ENCODE results near the gene STXBP5L.
"Not testable (repeated sequence)": the region's sequence is repeated elsewhere in the genome, so short reads cannot be mapped to it uniquely, and the experiment has no call there.

STXBP5L gene

DNA sequence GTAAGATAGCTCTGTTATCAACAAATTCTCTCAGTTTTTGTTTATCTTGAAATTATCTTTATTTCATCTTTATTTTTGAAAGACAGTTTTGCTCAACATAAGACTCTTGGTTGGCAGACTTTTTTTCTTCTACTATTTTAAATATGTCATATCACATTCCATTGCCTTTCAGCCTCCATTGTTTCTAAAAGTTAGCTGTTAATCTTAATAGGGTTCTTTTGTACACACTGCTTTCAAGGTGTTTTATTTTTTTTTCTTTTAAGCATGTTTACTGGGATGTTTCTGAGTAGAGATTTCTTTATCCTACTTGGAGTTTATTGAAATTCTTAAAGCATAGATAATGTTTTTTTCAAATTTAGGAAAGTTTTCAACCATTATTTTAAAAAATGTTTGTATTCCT, 294.6 kb downstream of the STXBP5L start:
- Histone ChIP-seq H3K9me3 (ENCODE audit: control insufficient read depth, insufficient read depth, low read length) (no peaks in the 10 kb centered on the region), H3K27me3 (ENCODE audit: control insufficient read depth, insufficient read depth, low read length) (no peaks in the 10 kb centered on the region), H3K27ac (ENCODE audit: low read length) (no peak overlapping the region), H3K4me1 (ENCODE audit: control insufficient read depth, insufficient read depth, low read length) (no peaks in the 10 kb centered on the region), H3K36me3 (ENCODE audit: control insufficient read depth, insufficient read depth, low read length) (no peaks in the 10 kb centered on the region), H3K4me3 (ENCODE audit: low read length) (no peak overlapping the region)
- no peak for DNase-seq (ENCODE audit: low read depth, low spot score)

DNA sequence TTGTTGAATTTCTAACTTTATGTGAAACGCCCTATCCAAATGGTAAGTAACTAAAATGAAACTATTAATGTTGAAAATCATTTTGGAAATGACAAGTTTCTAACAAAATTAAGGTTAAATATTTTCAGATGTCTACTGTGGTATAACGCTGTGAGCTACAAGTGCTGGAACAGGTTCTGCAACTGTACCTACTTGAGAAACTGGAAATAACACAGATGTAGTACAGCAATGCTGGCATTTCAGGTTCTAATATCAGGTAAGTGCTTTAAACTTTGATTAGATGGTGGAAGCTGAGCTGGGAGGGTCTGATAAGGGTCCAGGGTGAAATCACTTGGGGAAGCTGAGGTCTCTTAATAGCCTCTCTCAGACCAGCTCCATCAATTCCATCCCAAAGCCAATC, 315.1 kb downstream of the STXBP5L start:
- Histone ChIP-seq H3K27me3 (ENCODE audit: control insufficient read depth, insufficient read depth, low read length) (no peaks in the 10 kb centered on the region), H3K27ac (ENCODE audit: low read length) (no peak overlapping the region), H3K9me3 (ENCODE audit: control insufficient read depth, insufficient read depth, low read length) (no peaks in the 10 kb centered on the region), H3K4me3 (ENCODE audit: low read length) (no peak overlapping the region), H3K36me3 (ENCODE audit: control insufficient read depth, insufficient read depth, low read length) (no peaks in the 10 kb centered on the region), H3K4me1 (ENCODE audit: control insufficient read depth, insufficient read depth, low read length) (no peaks in the 10 kb centered on the region)
- WGBS (ENCODE audit: insufficient coverage, insufficient read length) = no CpG with 5 or more reads among the region's 2 CpGs
- DNase-seq (ENCODE audit: low read depth, low spot score) = no peak

DNA sequence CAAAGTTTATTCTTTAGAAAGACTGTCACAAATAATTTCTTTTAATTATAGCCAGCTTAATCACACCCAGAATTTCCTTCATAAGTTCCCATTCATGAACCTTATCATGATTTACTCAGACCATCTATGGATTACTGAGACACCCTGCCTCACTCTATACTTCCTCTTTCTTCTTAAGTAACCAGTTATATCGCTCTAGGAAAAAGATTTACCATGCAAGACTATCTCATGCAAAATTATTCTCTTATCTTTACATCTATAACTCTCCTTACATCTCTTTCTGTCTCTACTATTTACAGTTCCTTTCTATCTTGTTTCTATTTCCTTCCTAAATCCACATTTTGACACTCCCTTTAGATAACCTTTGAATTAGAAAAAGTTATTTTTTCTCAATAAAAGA, 321.0 kb downstream of the STXBP5L start:
- WGBS (ENCODE audit: insufficient coverage, insufficient read length) = no CpG with 5 or more reads among the region's 1 CpG
- DNase-seq (ENCODE audit: low read depth, low spot score) = no peak
- no peaks in the 10 kb centered on the region for H3K9me3 ChIP-seq (ENCODE audit: control insufficient read depth, insufficient read depth, low read length)
- H3K4me3 ChIP-seq (ENCODE audit: low read length) = no peak overlapping the region
- H3K27me3 ChIP-seq (ENCODE audit: control insufficient read depth, insufficient read depth, low read length) = no peaks in the 10 kb centered on the region
- H3K27ac ChIP-seq (ENCODE audit: low read length) = no peak overlapping the region
- H3K36me3 ChIP-seq (ENCODE audit: control insufficient read depth, insufficient read depth, low read length) = no peaks in the 10 kb centered on the region
- H3K4me1 ChIP-seq (ENCODE audit: control insufficient read depth, insufficient read depth, low read length) = no peaks in the 10 kb centered on the region

DNA sequence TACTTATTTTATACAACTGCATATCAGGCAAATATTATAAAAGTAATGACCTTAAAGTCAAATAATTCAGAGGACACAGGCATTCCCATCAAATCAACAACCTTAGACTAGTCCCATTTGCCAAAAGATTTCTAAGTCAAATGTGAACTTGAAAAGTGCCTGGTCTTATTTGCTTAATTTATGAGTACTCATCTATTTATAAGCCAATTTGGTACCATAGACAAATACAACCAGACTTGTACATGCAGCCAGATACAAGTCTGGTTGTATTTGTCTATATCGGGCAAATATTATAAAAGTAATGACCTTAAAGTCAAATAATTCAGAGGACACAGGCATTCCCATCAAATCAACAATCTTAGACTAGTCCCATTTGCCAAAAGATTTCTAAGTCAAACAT, 322.2 kb downstream of the STXBP5L start:
- H3K27ac ChIP-seq (ENCODE audit: low read length); H3K4me3 ChIP-seq (ENCODE audit: low read length); H3K9me3 ChIP-seq (ENCODE audit: control insufficient read depth, insufficient read depth, low read length); H3K4me1 ChIP-seq (ENCODE audit: control insufficient read depth, insufficient read depth, low read length); DNase-seq (ENCODE audit: low read depth, low spot score); H3K36me3 ChIP-seq (ENCODE audit: control insufficient read depth, insufficient read depth, low read length); H3K27me3 ChIP-seq (ENCODE audit: control insufficient read depth, insufficient read depth, low read length): not testable (repeated sequence)
- no CpG with 5 or more reads among the region's 1 CpG for WGBS (ENCODE audit: insufficient coverage, insufficient read length)

DNA sequence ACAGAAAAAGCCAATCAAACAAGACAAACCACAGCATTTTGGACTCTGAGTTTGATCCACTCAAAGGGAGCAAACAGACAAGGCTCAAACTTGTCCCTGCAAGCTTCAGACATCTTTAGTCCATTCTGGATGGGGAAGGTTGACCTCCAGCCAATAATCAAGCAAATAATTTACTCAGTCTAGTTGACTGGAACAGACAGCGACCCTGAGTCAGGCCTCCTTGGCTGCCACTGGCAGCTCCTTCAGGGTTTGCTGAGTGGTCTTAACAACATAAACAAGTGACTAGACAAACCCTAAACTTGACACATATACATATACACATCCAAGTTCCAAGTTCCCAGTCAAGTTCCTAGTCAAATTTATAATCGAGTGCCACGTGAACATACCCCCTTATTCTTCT, 323.9 kb downstream of the STXBP5L start:
- no peak for DNase-seq (ENCODE audit: low read depth, low spot score)
- Histone ChIP-seq H3K36me3 (ENCODE audit: control insufficient read depth, insufficient read depth, low read length) (no peaks in the 10 kb centered on the region), H3K9me3 (ENCODE audit: control insufficient read depth, insufficient read depth, low read length) (no peaks in the 10 kb centered on the region), H3K4me1 (ENCODE audit: control insufficient read depth, insufficient read depth, low read length) (no peaks in the 10 kb centered on the region), H3K27me3 (ENCODE audit: control insufficient read depth, insufficient read depth, low read length) (no peaks in the 10 kb centered on the region), H3K4me3 (ENCODE audit: low read length) (no peak overlapping the region), H3K27ac (ENCODE audit: low read length) (no peak overlapping the region)
- no CpG with 5 or more reads among the region's 3 CpGs for whole genome bisulfite sequencing (ENCODE audit: insufficient coverage, insufficient read length)

DNA sequence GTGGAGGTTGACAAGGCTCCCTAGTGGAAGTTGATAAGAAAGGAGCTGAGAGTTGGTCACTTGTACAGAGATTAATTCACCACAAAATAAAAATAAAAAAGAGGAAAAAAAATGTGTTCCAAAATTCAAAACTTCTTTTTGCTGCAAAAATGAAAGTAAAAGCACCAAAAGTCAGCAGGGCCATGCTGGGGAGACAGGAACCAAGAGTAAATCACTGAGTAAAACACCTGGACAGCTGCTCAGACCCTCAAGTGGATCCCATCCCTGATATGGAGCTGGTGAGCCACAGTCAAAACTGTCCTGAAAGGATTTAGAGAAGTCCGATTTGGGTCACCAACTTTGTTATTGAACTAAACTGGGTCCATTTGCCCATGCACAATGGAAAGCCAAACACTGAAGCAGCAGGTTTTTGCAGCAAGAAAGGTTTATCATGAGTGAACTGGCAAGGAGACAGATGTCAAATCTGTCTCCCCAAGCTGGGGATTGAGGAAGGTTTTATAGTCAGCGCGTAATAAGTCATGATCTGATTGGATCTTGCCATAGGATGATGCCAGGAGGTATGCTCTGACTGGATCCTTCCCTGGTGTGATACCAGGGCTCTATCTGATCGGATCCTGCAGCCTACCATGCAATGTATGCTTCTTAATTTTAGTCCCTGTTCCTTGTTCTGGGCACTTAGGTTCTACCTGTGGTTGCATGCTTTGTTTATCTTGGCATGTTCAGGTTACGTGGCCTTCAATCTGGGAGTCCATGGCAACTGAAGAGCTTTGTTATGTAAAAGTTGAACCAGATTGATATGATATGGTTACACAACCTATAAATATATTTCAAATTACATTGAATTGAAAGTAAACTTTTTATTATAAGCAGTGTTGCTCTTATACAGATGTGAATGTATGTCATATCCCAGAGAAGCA, 324.6 kb downstream of the STXBP5L start:
- Histone ChIP-seq H3K4me3 (ENCODE audit: low read length) (no peak overlapping the region), H3K36me3 (ENCODE audit: control insufficient read depth, insufficient read depth, low read length) (no peaks in the 10 kb centered on the region), H3K9me3 (ENCODE audit: control insufficient read depth, insufficient read depth, low read length) (no peaks in the 10 kb centered on the region), H3K27me3 (ENCODE audit: control insufficient read depth, insufficient read depth, low read length) (no peaks in the 10 kb centered on the region), H3K27ac (ENCODE audit: low read length) (no peak overlapping the region), H3K4me1 (ENCODE audit: control insufficient read depth, insufficient read depth, low read length) (no peaks in the 10 kb centered on the region)
- DNase-seq (ENCODE audit: low read depth, low spot score) = no peak
- WGBS (ENCODE audit: insufficient coverage, insufficient read length) = no CpG with 5 or more reads among the region's 5 CpGs

DNA sequence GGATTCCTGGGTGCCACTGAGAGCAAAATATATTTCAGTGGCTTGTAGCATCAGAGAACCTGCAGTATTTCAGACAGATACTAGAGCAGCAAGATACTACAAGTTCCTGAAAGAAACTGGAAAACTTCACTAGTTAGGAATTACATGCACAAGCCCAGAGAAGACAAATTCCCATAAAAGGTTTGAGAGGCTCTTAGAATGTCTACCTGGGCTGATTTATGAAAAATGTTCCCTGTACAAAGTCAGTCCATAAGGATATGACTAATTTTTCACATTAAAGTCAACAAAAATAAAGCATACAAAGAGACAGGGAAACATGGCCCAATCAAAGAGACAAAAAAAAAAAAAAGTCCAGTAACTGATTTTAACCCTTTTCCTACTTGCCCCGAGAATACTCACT, 335.2 kb downstream of the STXBP5L start:
- no peaks in the 10 kb centered on the region for H3K9me3 ChIP-seq (ENCODE audit: control insufficient read depth, insufficient read depth, low read length)
- H3K4me3 ChIP-seq (ENCODE audit: low read length) = no peak overlapping the region
- no peaks in the 10 kb centered on the region for H3K4me1 ChIP-seq (ENCODE audit: control insufficient read depth, insufficient read depth, low read length)
- DNase-seq (ENCODE audit: low read depth, low spot score) = no peak
- no peak overlapping the region for H3K27ac ChIP-seq (ENCODE audit: low read length)
- no peaks in the 10 kb centered on the region for H3K27me3 ChIP-seq (ENCODE audit: control insufficient read depth, insufficient read depth, low read length)
- no CpG with 5 or more reads among the region's 1 CpG for WGBS (ENCODE audit: insufficient coverage, insufficient read length)
- no peaks in the 10 kb centered on the region for H3K36me3 ChIP-seq (ENCODE audit: control insufficient read depth, insufficient read depth, low read length)

DNA sequence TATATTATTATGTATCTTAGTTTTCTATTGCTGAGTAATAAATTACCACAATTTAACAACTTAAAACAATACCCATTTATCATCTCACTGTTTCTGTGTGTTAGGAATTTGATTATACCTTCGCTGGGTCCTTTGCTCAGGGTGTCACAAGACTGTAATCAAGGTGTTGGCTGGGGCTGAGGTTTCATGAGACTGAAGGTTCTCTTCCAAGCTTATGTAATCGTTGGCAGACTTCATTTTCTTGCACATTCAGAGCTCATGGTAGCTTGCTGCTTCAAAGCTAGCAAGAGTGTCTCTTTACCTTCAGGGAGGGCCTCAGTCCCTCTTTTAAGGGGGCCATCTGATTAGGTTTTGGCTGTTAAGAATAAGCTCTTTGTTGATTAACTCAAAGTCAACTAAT, 344.7 kb downstream of the STXBP5L start:
- no peaks in the 10 kb centered on the region for H3K36me3 ChIP-seq (ENCODE audit: control insufficient read depth, insufficient read depth, low read length)
- no peak overlapping the region for H3K27ac ChIP-seq (ENCODE audit: low read length)
- no peaks in the 10 kb centered on the region for H3K27me3 ChIP-seq (ENCODE audit: control insufficient read depth, insufficient read depth, low read length)
- WGBS (ENCODE audit: insufficient coverage, insufficient read length) = no CpG with 5 or more reads among the region's 2 CpGs
- no peak overlapping the region for H3K4me3 ChIP-seq (ENCODE audit: low read length)
- H3K9me3 ChIP-seq (ENCODE audit: control insufficient read depth, insufficient read depth, low read length) = no peaks in the 10 kb centered on the region
- no peak for DNase-seq (ENCODE audit: low read depth, low spot score)
- no peaks in the 10 kb centered on the region for H3K4me1 ChIP-seq (ENCODE audit: control insufficient read depth, insufficient read depth, low read length)

DNA sequence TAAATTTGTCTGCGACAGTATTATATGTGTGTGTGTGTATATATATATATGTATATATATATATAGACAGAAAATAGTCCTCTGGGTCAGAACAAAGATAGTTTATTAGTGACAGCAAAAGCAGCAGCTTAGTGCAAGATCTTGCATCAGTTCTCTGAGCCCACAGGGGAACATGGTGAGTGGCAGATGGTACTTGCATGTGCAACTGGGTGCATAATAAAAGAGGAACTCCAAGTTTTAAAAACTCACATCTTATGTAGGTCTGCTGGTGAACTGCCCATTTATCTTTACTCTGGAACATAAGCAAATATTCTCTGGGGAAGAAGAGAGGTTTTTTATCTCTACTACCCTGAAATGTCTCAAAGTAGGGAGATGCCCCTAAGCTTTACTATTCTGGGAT, 361.4 kb downstream of the STXBP5L start:
- H3K9me3 ChIP-seq (ENCODE audit: control insufficient read depth, insufficient read depth, low read length) = no peaks in the 10 kb centered on the region
- WGBS (ENCODE audit: insufficient coverage, insufficient read length) = no CpG with 5 or more reads among the region's 1 CpG
- no peaks in the 10 kb centered on the region for H3K4me1 ChIP-seq (ENCODE audit: control insufficient read depth, insufficient read depth, low read length)
- no peak overlapping the region for H3K27ac ChIP-seq (ENCODE audit: low read length)
- H3K27me3 ChIP-seq (ENCODE audit: control insufficient read depth, insufficient read depth, low read length) = no peaks in the 10 kb centered on the region
- DNase-seq (ENCODE audit: low read depth, low spot score) = no peak
- no peaks in the 10 kb centered on the region for H3K36me3 ChIP-seq (ENCODE audit: control insufficient read depth, insufficient read depth, low read length)
- no peak overlapping the region for H3K4me3 ChIP-seq (ENCODE audit: low read length)

DNA sequence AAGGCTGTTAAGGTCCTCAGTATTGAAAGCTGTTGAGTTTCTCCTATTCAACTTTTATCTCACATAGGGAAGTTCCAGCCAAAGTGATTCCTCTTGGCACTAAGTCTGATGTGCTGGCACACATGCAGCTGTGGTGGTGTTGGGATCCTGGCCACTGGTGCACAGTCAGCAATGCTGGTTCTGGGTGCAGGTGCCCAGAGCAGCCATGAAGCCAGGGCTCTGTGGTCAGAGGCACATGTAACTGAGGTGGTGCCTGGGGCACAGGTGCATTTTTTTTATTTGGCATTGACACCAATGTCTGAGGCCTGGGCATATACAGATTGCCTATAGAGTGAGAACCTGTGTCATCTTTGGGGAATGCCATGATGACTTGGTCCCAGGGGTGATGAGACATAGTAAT, 366.4 kb downstream of the STXBP5L start:
- Histone ChIP-seq H3K27me3 (ENCODE audit: control insufficient read depth, insufficient read depth, low read length) (no peaks in the 10 kb centered on the region), H3K27ac (ENCODE audit: low read length) (no peak overlapping the region), H3K4me3 (ENCODE audit: low read length) (no peak overlapping the region), H3K4me1 (ENCODE audit: control insufficient read depth, insufficient read depth, low read length) (no peaks in the 10 kb centered on the region), H3K9me3 (ENCODE audit: control insufficient read depth, insufficient read depth, low read length) (no peaks in the 10 kb centered on the region), H3K36me3 (ENCODE audit: control insufficient read depth, insufficient read depth, low read length) (no peaks in the 10 kb centered on the region)
- DNase-seq (ENCODE audit: low read depth, low spot score) = no peak

DNA sequence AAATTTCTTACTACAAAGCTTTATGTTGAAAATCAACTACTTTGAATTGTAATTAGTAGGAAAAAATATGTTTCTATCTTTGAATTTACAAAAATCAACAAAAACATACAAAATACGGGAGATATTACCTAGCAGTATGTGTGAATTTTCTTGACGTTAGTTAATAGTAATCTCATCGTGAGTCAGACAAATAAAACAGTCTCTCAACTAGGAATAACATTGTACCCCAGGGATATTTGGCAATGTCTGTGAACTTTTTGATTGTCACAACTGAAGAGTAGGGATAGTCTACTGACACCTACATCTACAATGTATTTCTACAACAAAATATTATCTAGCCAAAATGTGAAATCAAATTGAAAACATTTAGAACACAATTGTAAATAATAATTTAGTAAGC, 387.4 kb downstream of the STXBP5L start:
- WGBS (ENCODE audit: insufficient coverage, insufficient read length) = no CpG with 5 or more reads among the region's 3 CpGs
- Histone ChIP-seq H3K9me3 (ENCODE audit: control insufficient read depth, insufficient read depth, low read length) (no peaks in the 10 kb centered on the region), H3K36me3 (ENCODE audit: control insufficient read depth, insufficient read depth, low read length) (no peaks in the 10 kb centered on the region), H3K4me1 (ENCODE audit: control insufficient read depth, insufficient read depth, low read length) (no peaks in the 10 kb centered on the region), H3K4me3 (ENCODE audit: low read length) (no peak overlapping the region), H3K27ac (ENCODE audit: low read length) (no peak overlapping the region), H3K27me3 (ENCODE audit: control insufficient read depth, insufficient read depth, low read length) (no peaks in the 10 kb centered on the region)
- no peak for DNase-seq (ENCODE audit: low read depth, low spot score)
